ENCODE results near the gene TLR6. TPM values are rescaled to one million over a fixed set of nuclear protein-coding genes. Genes with fewer than 3 reads are reported as not detected.

Gene TLR6, protein sequence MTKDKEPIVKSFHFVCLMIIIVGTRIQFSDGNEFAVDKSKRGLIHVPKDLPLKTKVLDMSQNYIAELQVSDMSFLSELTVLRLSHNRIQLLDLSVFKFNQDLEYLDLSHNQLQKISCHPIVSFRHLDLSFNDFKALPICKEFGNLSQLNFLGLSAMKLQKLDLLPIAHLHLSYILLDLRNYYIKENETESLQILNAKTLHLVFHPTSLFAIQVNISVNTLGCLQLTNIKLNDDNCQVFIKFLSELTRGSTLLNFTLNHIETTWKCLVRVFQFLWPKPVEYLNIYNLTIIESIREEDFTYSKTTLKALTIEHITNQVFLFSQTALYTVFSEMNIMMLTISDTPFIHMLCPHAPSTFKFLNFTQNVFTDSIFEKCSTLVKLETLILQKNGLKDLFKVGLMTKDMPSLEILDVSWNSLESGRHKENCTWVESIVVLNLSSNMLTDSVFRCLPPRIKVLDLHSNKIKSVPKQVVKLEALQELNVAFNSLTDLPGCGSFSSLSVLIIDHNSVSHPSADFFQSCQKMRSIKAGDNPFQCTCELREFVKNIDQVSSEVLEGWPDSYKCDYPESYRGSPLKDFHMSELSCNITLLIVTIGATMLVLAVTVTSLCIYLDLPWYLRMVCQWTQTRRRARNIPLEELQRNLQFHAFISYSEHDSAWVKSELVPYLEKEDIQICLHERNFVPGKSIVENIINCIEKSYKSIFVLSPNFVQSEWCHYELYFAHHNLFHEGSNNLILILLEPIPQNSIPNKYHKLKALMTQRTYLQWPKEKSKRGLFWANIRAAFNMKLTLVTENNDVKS
- 1 to 10 TPM; 1.2 TPM for total RNA-seq
- polyA plus RNA-seq: 1.3 TPM

DNA sequence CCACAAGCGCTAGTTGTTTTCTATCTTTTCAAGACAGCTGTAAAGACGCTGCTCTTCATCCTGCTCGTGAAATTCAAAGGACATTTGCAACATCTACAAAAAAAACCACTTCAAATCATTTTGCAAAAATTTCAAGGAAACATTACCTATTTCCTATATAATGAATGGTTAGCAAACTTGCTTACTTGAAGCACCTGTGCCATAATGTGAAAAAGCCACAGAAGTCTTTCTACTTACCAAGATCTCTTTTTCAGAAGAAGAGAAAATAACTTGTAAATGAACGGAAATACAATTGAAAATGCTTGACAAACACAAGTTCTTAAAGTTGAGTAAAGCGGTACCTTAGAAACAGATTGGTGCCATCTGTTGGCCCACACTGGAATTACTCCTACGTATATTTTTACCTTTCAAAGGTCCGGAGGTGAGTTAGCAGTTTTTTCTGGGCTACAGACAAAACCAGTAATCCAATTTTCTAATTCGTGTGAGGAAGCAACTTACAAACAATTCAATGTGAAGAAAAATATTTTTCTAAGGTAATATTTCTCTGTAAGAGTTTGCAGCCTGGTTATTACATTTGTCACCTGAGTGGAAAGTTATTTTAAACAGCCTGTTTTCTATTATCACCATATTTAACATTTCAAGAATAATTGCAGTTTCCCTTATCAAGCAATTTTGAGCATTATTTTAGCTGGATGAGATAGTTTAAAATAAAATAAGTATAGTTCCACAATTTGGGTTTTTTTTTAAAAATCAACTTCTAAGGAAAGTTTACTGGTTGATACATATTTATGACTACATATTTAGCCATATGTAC is at the start of gene TLR6:
TLR6 (minus strand) TSS at position 294 of the 814 bp plus-strand sequence. CDS start 27,344 bp downstream, outside the sequence.
- CTCF ChIA-PET: interaction anchor here (1.3 to 4.2 kb wide), 3 partner anchors 52 to 701 kb away, joined by 3 to 45 read pairs (median 14); partner anchors contain the start of gene TLR1
- no peak within 1 kb of the TSS for H3K27ac ChIP-seq (ENCODE audit: low read depth, low read length)
- DNase-seq: peak; percentile 25 to 79 (median 65)
- H3K4me3 ChIP-seq (ENCODE audit: low read length): peak within 1 kb of the TSS; percentile 11
- H3K27ac Mint-ChIP-seq: peak within 1 kb of the TSS; percentile 15 to 89 (median 64)
- H3K36me3 ChIP-seq (ENCODE audit: insufficient read depth, low read length): no peaks in the 10 kb centered on the region
- peaks cover 19 to 27% (median 25%) of the 10 kb centered on the region in 3 donors for H3K4me1 Mint-ChIP-seq
- POLR2A ChIA-PET: interaction anchor here (0.5 to 1.0 kb wide), 2 partner anchors 97 to 143 kb away, joined by 3 to 4 read pairs; no protein-coding TSS in a partner anchor
- H3K27me3 ChIP-seq (ENCODE audit: insufficient read depth, low read length, poor library complexity, severe bottlenecking): no peaks in the 10 kb centered on the region
- H3K4me3 Mint-ChIP-seq: peak within 1 kb of the TSS; percentile 71 to 87 (median 84)
- H3K9me3 ChIP-seq (ENCODE audit: low read length): no peaks in the 10 kb centered on the region
- peaks cover 23% of the 10 kb centered on the region for H3K4me1 ChIP-seq (ENCODE audit: insufficient read depth, low read length)
- H3K27me3 Mint-ChIP-seq: peaks cover 5 to 11% of the 10 kb centered on the region in 2 donors
- H3K9me3 Mint-ChIP-seq: peaks cover 0 to 5% (median 0%) of the 10 kb centered on the region in 5 donors
- no peaks in the 10 kb centered on the region for H3K36me3 Mint-ChIP-seq

DNA sequence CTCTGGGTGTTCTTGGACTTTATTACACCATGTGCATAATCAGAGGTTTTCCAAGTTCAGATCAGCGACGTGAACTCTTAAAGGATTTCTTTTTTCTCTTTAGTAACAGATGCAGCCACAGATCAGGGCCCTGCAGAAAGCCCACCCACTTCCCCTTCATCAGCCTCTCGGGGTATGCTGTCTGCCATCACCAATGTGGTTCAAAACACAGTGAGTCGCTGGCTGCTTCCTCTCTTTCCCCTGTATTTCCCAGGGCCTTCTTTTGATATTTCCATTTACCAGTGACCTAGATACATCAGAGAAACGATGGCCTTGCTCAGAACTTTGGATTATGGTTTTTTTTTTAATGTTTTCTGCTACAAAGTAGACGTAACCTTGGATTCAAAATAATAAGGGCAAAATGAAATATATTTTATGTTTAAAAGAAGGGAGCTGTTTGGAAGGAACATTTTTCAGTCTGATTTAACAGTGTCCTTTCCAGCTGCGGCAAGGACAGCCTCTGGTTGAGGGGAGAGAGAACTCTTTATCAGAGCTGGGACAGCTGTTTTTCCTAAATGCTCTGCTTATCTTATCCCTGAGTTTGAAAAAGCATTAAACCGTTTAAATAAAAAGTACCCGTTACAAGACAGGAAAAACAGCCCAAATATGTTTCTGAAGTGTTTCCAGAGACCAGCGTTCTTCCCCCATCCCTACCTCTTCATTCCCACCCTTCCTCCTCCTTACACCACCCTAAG is 49.2 kb upstream of the TLR6 start:
- H3K4me1 ChIP-seq (ENCODE audit: insufficient read depth, low read length): no peaks in the 10 kb centered on the region
- POLR2A ChIA-PET: no interaction called here
- H3K27ac Mint-ChIP-seq: no peak overlapping the region
- no peak overlapping the region for H3K27ac ChIP-seq (ENCODE audit: low read depth, low read length)
- H3K4me3 ChIP-seq (ENCODE audit: low read length): no peak overlapping the region
- H3K27me3 ChIP-seq (ENCODE audit: insufficient read depth, low read length, poor library complexity, severe bottlenecking): no peaks in the 10 kb centered on the region
- H3K9me3 Mint-ChIP-seq: no peaks in the 10 kb centered on the region
- no peak overlapping the region for H3K4me3 Mint-ChIP-seq
- no peaks in the 10 kb centered on the region for H3K4me1 Mint-ChIP-seq
- H3K36me3 Mint-ChIP-seq: no peaks in the 10 kb centered on the region
- DNase-seq: no peak
- H3K9me3 ChIP-seq (ENCODE audit: low read length): no peaks in the 10 kb centered on the region
- CTCF ChIA-PET: interaction anchor here (7.9 kb wide), 1 partner anchor 228 kb away, joined by 104 read pairs; no protein-coding TSS in a partner anchor
- peaks cover 0 to 3% of the 10 kb centered on the region in 2 donors for H3K27me3 Mint-ChIP-seq
- no peaks in the 10 kb centered on the region for H3K36me3 ChIP-seq (ENCODE audit: insufficient read depth, low read length)

DNA sequence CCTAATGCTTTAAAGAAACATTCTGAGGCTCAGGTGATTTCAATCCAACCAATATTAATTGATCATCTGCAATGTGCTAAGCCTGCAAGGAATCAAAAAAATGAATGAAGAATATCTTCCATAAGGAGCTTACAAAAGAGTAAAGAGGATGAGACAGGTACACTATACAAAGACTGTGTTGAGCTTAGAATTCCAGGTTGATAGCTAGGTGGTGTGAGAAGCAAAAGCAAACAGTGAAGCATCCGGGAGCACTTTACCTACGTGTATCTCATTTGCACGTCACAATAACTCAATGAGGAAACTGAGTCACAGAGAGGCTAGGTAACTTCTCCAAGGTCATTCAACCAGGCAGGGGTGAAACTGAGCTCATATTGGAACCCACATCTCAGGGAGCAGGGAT is 48.1 kb upstream of the TLR6 start:
- H3K27ac ChIP-seq (ENCODE audit: low read depth, low read length): no peak overlapping the region
- no peak overlapping the region for H3K4me3 Mint-ChIP-seq
- no peak overlapping the region for H3K4me3 ChIP-seq (ENCODE audit: low read length)
- H3K36me3 ChIP-seq (ENCODE audit: insufficient read depth, low read length): no peaks in the 10 kb centered on the region
- H3K9me3 Mint-ChIP-seq: no peaks in the 10 kb centered on the region
- H3K27me3 ChIP-seq (ENCODE audit: insufficient read depth, low read length, poor library complexity, severe bottlenecking): no peaks in the 10 kb centered on the region
- DNase-seq: no peak
- H3K36me3 Mint-ChIP-seq: no peaks in the 10 kb centered on the region
- CTCF ChIA-PET: interaction anchor here (1.1 to 7.9 kb wide), 5 partner anchors 11 to 229 kb away, joined by 3 to 104 read pairs (median 4); no protein-coding TSS in a partner anchor
- H3K4me1 Mint-ChIP-seq: no peaks in the 10 kb centered on the region
- POLR2A ChIA-PET: no interaction called here
- peaks cover 0 to 9% of the 10 kb centered on the region in 2 donors for H3K27me3 Mint-ChIP-seq
- no peaks in the 10 kb centered on the region for H3K9me3 ChIP-seq (ENCODE audit: low read length)
- no peak overlapping the region for H3K27ac Mint-ChIP-seq
- no peaks in the 10 kb centered on the region for H3K4me1 ChIP-seq (ENCODE audit: insufficient read depth, low read length)

DNA sequence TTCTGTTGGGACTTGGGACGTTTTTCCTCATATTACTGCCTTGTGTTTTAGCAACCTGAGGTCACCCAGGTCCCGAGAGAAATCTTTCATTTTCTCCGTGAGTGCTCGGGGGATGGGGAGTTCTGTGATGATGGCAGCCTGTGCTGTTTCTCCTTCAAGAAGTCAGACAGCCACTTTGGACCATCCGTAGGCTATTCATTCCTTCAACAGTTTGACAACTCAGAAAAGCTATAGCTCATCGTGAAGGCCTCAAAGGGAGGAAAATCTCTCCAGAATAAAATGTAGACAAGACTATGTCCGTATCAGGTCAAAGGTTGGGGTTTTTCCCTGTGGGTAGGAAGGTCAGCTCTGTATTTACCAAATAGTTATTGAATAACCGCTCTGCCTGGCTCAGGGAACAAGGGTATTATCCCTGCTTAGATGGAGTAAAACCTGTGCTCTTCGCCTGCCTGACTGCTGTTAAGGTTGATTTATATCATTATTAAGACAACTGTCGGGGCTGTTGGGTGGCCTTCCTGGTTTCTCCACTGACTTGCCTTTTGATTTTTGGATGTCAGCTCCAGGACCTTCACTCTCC is 47.6 kb upstream of the TLR6 start:
- H3K27me3 ChIP-seq (ENCODE audit: insufficient read depth, low read length, poor library complexity, severe bottlenecking): no peaks in the 10 kb centered on the region
- no peak overlapping the region for H3K4me3 Mint-ChIP-seq
- POLR2A ChIA-PET: no interaction called here
- CTCF ChIA-PET: interaction anchor here (1.1 to 7.9 kb wide), 5 partner anchors 12 to 230 kb away, joined by 3 to 104 read pairs (median 4); no protein-coding TSS in a partner anchor
- H3K4me1 ChIP-seq (ENCODE audit: insufficient read depth, low read length): no peaks in the 10 kb centered on the region
- H3K27ac Mint-ChIP-seq: peak overlapping the region in 1 of 8 donors; percentile 37
- no peaks in the 10 kb centered on the region for H3K36me3 Mint-ChIP-seq
- no peaks in the 10 kb centered on the region for H3K4me1 Mint-ChIP-seq
- H3K27ac ChIP-seq (ENCODE audit: low read depth, low read length): no peak overlapping the region
- H3K9me3 ChIP-seq (ENCODE audit: low read length): no peaks in the 10 kb centered on the region
- no peak overlapping the region for H3K4me3 ChIP-seq (ENCODE audit: low read length)
- H3K36me3 ChIP-seq (ENCODE audit: insufficient read depth, low read length): no peaks in the 10 kb centered on the region
- H3K27me3 Mint-ChIP-seq: peaks cover 0 to 9% of the 10 kb centered on the region in 2 donors
- H3K9me3 Mint-ChIP-seq: no peaks in the 10 kb centered on the region
- DNase-seq: no peak

DNA sequence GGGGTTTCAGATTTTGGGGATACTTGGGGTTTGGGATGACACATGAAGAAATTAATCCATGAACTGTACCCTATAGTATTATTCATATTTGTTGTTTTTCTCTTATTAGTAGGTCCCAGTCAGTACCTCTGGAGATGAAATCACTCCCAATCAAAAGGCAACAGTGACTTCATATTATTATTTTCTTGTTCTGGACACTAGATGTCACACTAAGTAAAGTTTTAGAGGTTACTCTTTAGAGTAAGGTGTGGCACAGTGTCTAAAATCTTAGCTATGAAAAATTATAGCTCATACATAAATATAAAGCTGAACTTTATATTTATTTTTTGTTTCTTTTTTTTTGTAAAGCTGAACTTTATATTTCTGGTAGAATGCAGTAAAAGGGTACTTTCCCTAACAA is 46.1 kb upstream of the TLR6 start:
- H3K27ac ChIP-seq (ENCODE audit: low read depth, low read length): no peak overlapping the region
- POLR2A ChIA-PET: interaction anchor here (1.0 kb wide), 2 partner anchors 143 to 232 kb away, joined by 3 to 4 read pairs; no protein-coding TSS in a partner anchor
- no peaks in the 10 kb centered on the region for H3K36me3 ChIP-seq (ENCODE audit: insufficient read depth, low read length)
- H3K27me3 ChIP-seq (ENCODE audit: insufficient read depth, low read length, poor library complexity, severe bottlenecking): no peaks in the 10 kb centered on the region
- Mint-ChIP-seq H3K9me3 (no peaks in the 10 kb centered on the region), H3K27ac (no peak overlapping the region), H3K4me1 (no peaks in the 10 kb centered on the region), H3K27me3 (peaks cover 2 to 15% of the 10 kb centered on the region in 2 donors), H3K4me3 (no peak overlapping the region), H3K36me3 (no peaks in the 10 kb centered on the region)
- no peak overlapping the region for H3K4me3 ChIP-seq (ENCODE audit: low read length)
- H3K9me3 ChIP-seq (ENCODE audit: low read length): no peaks in the 10 kb centered on the region
- CTCF ChIA-PET: interaction anchor here (0.6 to 7.9 kb wide), 25 partner anchors 12 to 455 kb away, joined by 3 to 104 read pairs (median 3); no protein-coding TSS in a partner anchor
- H3K4me1 ChIP-seq (ENCODE audit: insufficient read depth, low read length): no peaks in the 10 kb centered on the region
- DNase-seq: peak in 2 of 5 donors; percentile 40 to 42

DNA sequence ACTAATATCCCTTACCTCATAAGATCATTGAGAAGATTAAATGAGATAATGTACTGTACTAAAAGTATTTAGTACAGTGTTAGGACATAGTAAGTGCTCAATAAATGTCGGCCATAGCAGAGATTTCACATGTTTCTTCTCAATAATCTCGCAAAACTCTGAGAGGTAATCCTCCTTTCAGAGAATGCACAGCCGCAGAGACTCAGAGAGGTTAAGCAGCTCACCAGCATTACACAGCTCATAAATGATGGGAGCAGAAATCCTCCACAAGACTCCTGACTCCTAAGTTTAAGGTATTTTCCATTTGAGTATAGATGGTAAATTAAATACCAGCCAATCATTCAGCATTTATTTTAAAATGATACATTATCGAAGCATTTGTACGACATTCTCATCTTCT is 45.6 kb upstream of the TLR6 start:
- no peaks in the 10 kb centered on the region for H3K4me1 Mint-ChIP-seq
- H3K27ac Mint-ChIP-seq: no peak overlapping the region
- Histone ChIP-seq H3K36me3 (ENCODE audit: insufficient read depth, low read length) (no peaks in the 10 kb centered on the region), H3K27ac (ENCODE audit: low read depth, low read length) (no peak overlapping the region), H3K9me3 (ENCODE audit: low read length) (no peaks in the 10 kb centered on the region), H3K27me3 (ENCODE audit: insufficient read depth, low read length, poor library complexity, severe bottlenecking) (no peaks in the 10 kb centered on the region), H3K4me3 (ENCODE audit: low read length) (no peak overlapping the region), H3K4me1 (ENCODE audit: insufficient read depth, low read length) (no peaks in the 10 kb centered on the region)
- ChIA-PET CTCF (interaction anchor here (0.9 to 7.9 kb wide), 9 partner anchors 13 to 232 kb away, joined by 3 to 104 read pairs (median 5); no protein-coding TSS in a partner anchor), POLR2A (interaction anchor here (1.0 kb wide), 2 partner anchors 143 to 233 kb away, joined by 3 to 4 read pairs; no protein-coding TSS in a partner anchor)
- H3K4me3 Mint-ChIP-seq: no peak overlapping the region
- H3K9me3 Mint-ChIP-seq: no peaks in the 10 kb centered on the region
- H3K36me3 Mint-ChIP-seq: no peaks in the 10 kb centered on the region
- H3K27me3 Mint-ChIP-seq: peaks cover 2 to 18% of the 10 kb centered on the region in 2 donors
- no peak for DNase-seq
